ENCODE results near the gene ARAF.
"Not testable (repeated sequence)": the region's sequence is repeated elsewhere in the genome, so short reads cannot be mapped to it uniquely, and the experiment has no call there.

Gene ARAF

GRCh38 chrX:47586043-47586787, 25.2 kb downstream of the ARAF start:
- DNase-seq (ENCODE audit: low spot score) = no peak

- no peak for DNase-seq (ENCODE audit: low spot score)
Observed at GRCh38 chrX:47587091-47587891, 26.3 kb downstream of the ARAF start.

GRCh38 chrX:47587906-47588735, 27.1 kb downstream of the ARAF start:
- no peak for DNase-seq (ENCODE audit: low spot score)

DNA sequence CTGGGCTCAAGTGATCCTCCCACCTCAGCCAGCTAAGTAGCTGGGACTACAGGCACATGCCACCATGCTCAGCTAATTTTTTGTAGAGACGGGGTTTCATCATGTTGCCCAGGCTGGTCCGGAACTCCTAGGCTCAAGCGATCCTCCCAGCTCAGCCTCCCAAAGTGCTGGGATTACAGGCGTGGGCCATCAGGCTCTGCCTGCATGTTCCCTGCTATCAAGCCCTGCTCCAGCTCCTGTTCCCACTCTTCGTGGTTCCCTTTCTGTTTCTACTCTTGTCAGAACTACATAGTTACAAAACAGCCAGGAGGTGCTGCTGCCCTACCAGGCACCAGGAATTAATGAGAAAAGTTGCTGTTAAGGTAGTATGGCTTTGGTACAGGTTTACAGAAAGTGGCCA, 30.0 kb downstream of the ARAF start:
- DNase-seq (ENCODE audit: low spot score) = no peak

DNA sequence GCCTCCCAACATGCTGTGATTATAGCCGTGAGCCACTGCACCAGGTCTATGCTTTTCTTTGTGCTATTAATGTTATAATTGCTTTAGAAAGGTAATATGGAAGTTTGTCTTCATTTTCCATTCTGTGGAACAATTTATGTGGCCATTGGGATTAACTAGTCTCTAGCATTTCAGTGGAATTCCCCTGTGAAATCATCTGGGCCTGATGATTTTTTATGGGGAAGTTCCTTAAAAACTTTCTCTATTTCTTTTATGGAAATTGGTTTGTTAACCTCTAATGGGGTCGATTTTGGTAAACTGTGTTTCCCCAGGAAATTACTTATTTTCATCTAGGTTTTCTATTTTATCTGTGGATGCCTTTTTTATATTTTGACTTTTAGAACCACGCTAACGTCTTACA, 32.5 kb downstream of the ARAF start:
- DNase-seq (ENCODE audit: low spot score) = no peak

- DNase-seq (ENCODE audit: low spot score) = no peak
Observed at GRCh38 chrX:47595716-47596251, 34.8 kb downstream of the ARAF start.

- DNase-seq (ENCODE audit: low spot score) = no peak
Observed at GRCh38 chrX:47596256-47596655, 35.3 kb downstream of the ARAF start.

DNA sequence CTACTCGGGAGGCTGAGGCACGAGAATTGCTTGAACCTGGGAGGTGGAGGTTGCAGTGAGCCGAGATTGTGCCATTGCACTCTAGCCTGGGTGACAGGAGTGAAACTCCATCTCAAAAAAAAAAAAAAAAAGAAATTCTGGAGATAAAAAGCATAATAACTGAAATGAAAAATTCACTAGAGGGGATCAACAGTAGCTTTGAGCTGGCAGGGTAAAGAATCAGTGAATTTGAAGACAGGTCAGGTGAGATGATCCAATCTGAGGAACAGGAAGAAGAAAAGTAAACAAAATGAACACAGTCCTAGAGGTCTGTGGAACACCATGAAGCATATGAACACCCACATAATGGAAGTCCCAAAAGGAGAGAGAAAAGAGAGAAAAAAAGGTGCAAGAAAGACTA, 36.2 kb downstream of the ARAF start:
- no peak for DNase-seq (ENCODE audit: low spot score)

- not testable (repeated sequence) for DNase-seq (ENCODE audit: low spot score)
Observed at GRCh38 chrX:47603125-47603524, 42.1 kb downstream of the ARAF start.

DNA sequence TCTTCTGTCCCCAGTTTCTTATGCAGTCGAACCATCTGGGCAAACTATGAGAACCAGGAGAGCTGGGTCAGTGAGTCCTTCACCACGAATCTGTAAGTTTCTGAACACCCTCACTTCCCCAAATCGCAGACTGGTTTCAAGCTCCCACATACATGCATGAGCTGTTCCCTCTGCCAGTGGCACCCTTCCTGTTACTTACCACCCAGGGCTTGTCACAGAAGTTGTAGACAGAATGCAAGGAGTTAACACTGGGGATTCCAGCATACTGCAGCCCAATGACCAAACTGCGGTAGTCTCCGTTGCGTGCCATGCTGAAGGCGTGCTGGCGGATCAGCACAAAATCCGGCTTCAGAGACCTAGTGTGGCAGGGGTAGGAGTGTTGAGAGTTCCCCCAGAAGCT, 44.0 kb downstream of the ARAF start:
- DNase-seq (ENCODE audit: low spot score) = no peak

GRCh38 chrX:47607091-47607490, 46.1 kb downstream of the ARAF start:
- DNase-seq (ENCODE audit: low spot score) = no peak

DNA sequence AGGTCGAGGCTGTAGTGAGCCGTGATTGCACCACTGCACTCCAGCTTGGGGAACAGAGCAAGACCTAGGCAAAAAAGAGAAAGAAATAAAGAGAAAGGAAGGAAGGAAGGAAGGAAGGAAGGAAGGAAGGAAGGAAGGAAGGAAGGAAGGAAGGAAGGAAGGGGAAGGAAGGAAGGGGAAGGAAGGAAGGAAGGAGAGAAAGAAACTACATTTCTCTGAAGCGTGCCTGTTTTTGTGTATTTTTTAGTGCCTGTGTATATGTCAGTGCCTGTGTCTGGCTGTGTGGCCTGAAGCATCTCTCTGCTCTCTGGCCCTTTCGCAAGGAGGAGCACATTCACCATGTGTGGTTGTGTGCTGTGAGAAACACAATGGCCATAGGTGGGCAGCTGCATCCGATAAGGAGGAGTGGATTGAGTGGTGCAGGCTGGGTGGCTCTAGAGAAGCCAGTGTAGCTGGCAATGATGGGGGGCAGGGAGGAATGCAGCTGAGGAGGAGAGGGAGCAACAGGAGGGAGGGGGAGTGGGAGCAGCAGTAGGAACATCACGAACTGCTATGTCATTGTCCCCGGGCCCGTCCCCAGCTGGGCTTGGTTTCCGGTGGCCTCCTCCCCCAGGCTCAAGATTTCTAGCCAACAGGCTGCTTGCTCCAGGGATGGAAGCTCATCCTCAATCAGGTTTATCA, 47.3 kb downstream of the ARAF start:
- no peak for DNase-seq (ENCODE audit: low spot score)

DNA sequence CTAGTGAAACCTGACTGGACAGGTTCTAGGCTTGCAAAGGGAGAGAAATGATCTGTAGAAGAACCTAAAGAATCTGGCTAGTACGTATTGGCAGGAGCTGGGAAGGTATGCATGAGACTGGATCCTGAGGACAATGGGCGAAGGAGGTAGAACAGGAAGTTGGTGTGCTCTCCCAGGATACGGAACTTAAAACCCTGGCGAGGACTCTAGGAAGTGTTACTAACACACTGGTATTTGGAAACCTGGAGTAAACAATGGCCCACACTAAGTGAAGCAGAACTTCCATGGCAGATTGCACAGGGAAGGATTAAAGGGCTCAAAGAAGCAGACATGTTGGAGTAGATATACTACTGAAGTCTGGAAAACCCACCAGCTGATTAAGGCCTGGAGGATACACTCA, 49.5 kb downstream of the ARAF start:
- DNase-seq (ENCODE audit: low spot score) = no peak

DNA sequence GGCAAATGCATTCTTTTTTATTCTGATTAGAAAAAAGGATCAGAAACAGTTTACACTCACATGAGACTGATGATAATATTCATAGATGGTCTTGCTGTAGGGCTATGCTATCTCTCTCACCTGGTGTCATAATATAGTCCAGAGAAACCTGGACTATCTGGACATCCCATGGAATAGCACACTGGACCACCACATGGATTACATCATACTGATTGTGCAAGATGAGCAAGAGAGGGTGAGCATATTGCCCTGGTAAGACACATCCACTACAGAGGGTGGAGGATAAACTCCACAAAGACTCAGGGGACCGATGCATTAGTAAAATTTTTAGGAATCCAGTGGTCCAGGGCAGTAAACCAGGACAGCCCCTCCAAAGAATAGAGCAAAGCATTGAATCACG, 50.5 kb downstream of the ARAF start:
- no peak for DNase-seq (ENCODE audit: low spot score)

DNA sequence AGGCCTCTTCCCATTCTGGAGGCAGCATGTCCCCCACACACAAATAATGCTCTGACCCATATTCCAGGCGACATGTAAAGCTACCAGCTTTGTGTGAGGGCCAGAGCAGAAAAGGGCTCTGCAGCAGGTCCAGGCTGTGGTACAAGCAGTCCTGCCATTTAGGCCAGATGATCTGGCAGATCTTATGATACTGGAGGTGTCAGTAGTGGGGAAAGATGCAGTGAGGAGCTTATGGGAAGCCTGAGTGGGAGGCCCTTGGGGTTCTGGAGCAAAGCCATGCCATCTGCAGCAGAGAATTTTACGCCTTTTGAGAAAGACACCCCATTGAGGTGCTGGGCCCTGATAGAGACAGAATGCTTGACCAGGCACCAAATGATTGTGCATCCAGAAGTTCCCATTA, 50.9 kb downstream of the ARAF start:
- no peak for DNase-seq (ENCODE audit: low spot score)

DNA sequence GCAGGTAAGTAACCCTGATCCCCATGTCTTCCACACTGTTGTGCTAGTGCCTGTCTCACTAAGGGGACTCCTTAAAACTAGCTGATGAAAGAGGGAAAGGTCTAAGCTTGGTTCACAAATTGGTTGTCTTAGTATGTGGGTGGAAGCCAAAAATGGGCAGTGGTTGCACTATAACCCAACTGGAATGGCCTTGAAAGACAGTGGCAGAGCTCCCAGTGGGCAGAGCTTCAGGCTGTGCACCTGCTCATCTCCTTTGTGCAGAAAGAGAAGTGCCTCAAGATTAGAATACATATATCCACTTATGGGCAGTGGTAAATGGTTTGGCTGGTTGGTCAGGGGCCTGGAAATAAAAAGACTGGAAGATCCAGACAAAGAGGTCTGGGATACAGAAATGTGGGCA, 51.4 kb downstream of the ARAF start:
- DNase-seq (ENCODE audit: low spot score) = no peak

DNA sequence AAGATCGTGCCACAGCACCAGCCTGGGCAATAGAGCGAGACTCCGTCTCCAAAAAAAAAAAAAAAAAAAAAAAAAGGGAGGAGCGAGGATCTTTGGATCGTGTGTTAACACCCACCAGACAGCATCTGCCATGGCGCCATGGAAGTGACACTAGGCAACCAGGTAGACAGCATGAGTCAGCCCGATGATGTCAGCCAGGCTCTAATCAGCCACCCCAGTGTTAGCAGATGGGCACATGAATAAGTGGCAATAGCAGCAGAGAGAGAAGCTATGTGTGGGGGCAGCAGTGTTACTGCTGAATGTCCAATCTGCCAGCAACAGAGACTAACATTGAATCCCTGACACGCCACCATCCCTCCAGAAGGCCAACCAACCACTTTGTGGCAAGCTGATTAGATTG, 52.1 kb downstream of the ARAF start:
- DNase-seq (ENCODE audit: low spot score) = no peak

- DNase-seq (ENCODE audit: low spot score) = no peak
Observed at GRCh38 chrX:47614618-47615017, 53.6 kb downstream of the ARAF start.

DNA sequence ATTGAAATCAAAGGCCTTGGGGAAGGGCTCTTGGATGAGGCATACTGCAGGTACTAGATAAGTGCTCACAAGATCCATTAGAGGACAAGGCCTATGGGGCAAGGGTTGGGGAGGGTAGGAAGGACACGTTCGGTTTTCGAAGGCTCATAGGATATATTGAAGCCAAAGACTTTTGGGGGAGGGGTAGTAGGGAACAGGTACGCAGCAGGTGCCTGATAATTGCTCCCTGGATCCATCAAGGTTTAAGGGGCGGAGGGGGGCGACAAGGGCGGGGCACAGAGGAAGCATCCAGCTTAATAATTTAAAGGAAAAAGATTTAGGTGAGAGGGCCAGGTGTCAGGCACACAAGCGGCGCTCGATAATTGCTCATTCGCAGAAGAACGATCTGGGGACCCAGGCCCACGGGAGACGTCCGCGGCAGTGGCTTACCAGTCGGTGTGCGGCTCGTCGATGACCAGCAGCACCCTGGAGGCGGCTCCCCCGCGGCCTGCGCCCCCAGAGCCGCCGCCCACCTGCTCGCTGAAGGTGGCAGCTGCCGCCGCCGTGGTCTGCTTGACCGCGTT, 58.0 kb downstream of the ARAF start:
- no peak for DNase-seq (ENCODE audit: low spot score)

DNA sequence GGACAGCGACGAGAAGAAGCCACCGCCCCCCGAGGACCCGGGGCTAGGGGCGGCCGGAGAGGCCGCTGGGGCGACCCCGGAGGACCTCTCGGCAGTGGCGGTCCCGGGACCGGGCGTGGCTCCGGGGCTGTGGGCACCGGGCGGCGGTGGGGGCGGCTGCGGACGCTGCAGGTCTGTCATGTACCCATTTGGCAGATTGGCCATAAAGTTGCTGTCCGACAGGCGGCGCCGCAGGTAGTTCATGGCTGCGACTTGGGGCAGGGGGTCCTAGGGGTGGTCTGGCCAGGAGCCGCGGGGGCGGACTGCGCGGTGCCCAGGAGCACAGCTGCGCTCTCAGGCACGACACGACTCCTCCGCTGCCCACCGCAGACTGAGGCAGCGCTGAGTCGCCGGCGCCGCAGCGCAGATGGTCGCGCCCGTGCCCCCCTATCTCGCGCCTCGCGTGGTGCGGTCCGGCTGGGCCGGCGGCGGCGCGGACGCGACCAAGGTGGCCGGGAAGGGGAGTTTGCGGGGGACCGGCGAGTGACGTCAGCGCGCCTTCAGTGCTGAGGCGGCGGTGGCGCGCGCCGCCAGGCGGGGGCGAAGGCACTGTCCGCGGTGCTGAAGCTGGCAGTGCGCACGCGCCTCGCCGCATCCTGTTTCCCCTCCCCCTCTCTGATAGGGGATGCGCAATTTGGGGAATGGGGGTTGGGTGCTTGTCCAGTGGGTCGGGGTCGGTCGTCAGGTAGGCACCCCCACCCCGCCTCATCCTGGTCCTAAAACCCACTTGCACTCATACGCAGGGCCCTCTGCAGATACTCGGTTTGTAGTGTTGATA, 58.7 kb downstream of the ARAF start, which contains the start of gene SYN1:
Gene SYN1 (minus strand): TSS at position 372 of the 817 bp plus-strand sequence. CDS start 129 bp downstream, at position 243.
- DNase-seq (ENCODE audit: low spot score) = peak; percentile 78

Measured in putamen (tissue), 1 donor.